ENCODE results near the gene LENG9. TPM values are rescaled to one million over a fixed set of nuclear protein-coding genes. Genes with fewer than 3 reads are reported as not detected.

Gene LENG9
- total RNA-seq, 1 experiment from 2014 or later = 4.2 TPM

GRCh38 chr19:54458648-54459281 is 4.8 kb downstream of the LENG9 start:
- ChIA-PET CTCF (no interaction called here), POLR2A (ENCODE audit: low non-redundant PET) (interaction anchor here (0.6 to 0.7 kb wide), 2 partner anchors 10 to 263 kb away, joined by 3 to 5 read pairs; partner anchors contain the start of gene LENG8)
- DNase-seq (ENCODE audit: low spot score) = no peak
- Histone ChIP-seq H3K27ac (ENCODE audit: low read depth, low read length, poor library complexity, severe bottlenecking) (no peak overlapping the region), H3K4me3 (ENCODE audit: low read depth, low read length, poor library complexity, severe bottlenecking) (no peak overlapping the region), H3K4me1 (ENCODE audit: insufficient read depth, low read length, poor library complexity, severe bottlenecking) (peaks cover 24% of the 10 kb centered on the region), H3K9me3 (ENCODE audit: low read depth, low read length, poor library complexity, severe bottlenecking) (no peaks in the 10 kb centered on the region), H3K36me3 (ENCODE audit: insufficient read depth, low read length, poor library complexity, severe bottlenecking) (peaks cover 66% of the 10 kb centered on the region), H3K27me3 (replicated peaks; ENCODE audit: insufficient read depth, low read depth, low read length, poor library complexity) (no peaks in the 10 kb centered on the region)
- TF ChIP-seq CTCF (conservative IDR thresholded peaks at IDR 0.05; ENCODE audit: low read depth, low read length) (no peak), EZH2 (IDR thresholded peaks at IDR 0.05; ENCODE audit: borderline replicate concordance, low read depth, low read length, poor library complexity, severe bottlenecking) (no peak)
- intact Hi-C loops (cut with micrococcal nuclease; ENCODE audit: unreplicated experiment) = no loop called here
- no TSS peak for BruUV-seq (replicated peaks)

- no peak for DNase-seq (ENCODE audit: low spot score)
- Histone ChIP-seq H3K4me1 (ENCODE audit: insufficient read depth, low read length, poor library complexity, severe bottlenecking) (peaks cover 24% of the 10 kb centered on the region), H3K27ac (ENCODE audit: low read depth, low read length, poor library complexity, severe bottlenecking) (no peak overlapping the region), H3K27me3 (replicated peaks; ENCODE audit: insufficient read depth, low read depth, low read length, poor library complexity) (no peaks in the 10 kb centered on the region), H3K36me3 (ENCODE audit: insufficient read depth, low read length, poor library complexity, severe bottlenecking) (peaks cover 74% of the 10 kb centered on the region), H3K4me3 (ENCODE audit: low read depth, low read length, poor library complexity, severe bottlenecking) (no peak overlapping the region), H3K9me3 (ENCODE audit: low read depth, low read length, poor library complexity, severe bottlenecking) (no peaks in the 10 kb centered on the region)
- POLR2A ChIA-PET (ENCODE audit: low non-redundant PET) = no interaction called here
- BruUV-seq (replicated peaks) = TSS peak; percentile 0
- CTCF ChIA-PET = no interaction called here
- TF ChIP-seq CTCF (conservative IDR thresholded peaks at IDR 0.05; ENCODE audit: low read depth, low read length) = no peak
- TF ChIP-seq EZH2 (IDR thresholded peaks at IDR 0.05; ENCODE audit: borderline replicate concordance, low read depth, low read length, poor library complexity, severe bottlenecking) = no peak
- intact Hi-C loops (cut with micrococcal nuclease; ENCODE audit: unreplicated experiment) = no loop called here
Observed at GRCh38 chr19:54457773-54458647, 5.6 kb downstream of the LENG9 start.

- Histone ChIP-seq H3K4me1 (ENCODE audit: insufficient read depth, low read length, poor library complexity, severe bottlenecking) (peaks cover 12% of the 10 kb centered on the region), H3K27me3 (replicated peaks; ENCODE audit: insufficient read depth, low read depth, low read length, poor library complexity) (no peaks in the 10 kb centered on the region), H3K27ac (ENCODE audit: low read depth, low read length, poor library complexity, severe bottlenecking) (no peak overlapping the region), H3K36me3 (ENCODE audit: insufficient read depth, low read length, poor library complexity, severe bottlenecking) (peaks cover 87% of the 10 kb centered on the region), H3K4me3 (ENCODE audit: low read depth, low read length, poor library complexity, severe bottlenecking) (no peak overlapping the region), H3K9me3 (ENCODE audit: low read depth, low read length, poor library complexity, severe bottlenecking) (no peaks in the 10 kb centered on the region)
- POLR2A ChIA-PET (ENCODE audit: low non-redundant PET) = no interaction called here
- intact Hi-C loops (cut with micrococcal nuclease; ENCODE audit: unreplicated experiment) = no loop called here
- CTCF ChIA-PET = no interaction called here
- BruUV-seq (replicated peaks) = no TSS peak
- TF ChIP-seq EZH2 (IDR thresholded peaks at IDR 0.05; ENCODE audit: borderline replicate concordance, low read depth, low read length, poor library complexity, severe bottlenecking) (no peak), CTCF (conservative IDR thresholded peaks at IDR 0.05; ENCODE audit: low read depth, low read length) (no peak)
- no peak for DNase-seq (ENCODE audit: low spot score)
Observed at GRCh38 chr19:54456423-54457373, 6.9 kb downstream of the LENG9 start.
